ENCODE data around the gene IRGM.
"Not testable (repeated sequence)": the region's sequence is repeated elsewhere in the genome, so short reads cannot be mapped to it uniquely, and the experiment has no call there.

- not testable (repeated sequence) for TF ChIP-seq EZH2phosphoT487 (IDR thresholded peaks at IDR 0.05; ENCODE audit: low read length); CTCF (IDR thresholded peaks at IDR 0.05; ENCODE audit: low read length); EZH2 (optimal IDR thresholded peaks at IDR 0.05; ENCODE audit: low read depth, low read length)
Measured at GRCh38 chr5:150856700-150857099, 10.4 kb downstream of the IRGM start.

Data from MM.1S (cell line).